GM10847 (cell line): Measurements from ENCODE around the gene COX7A2L.

Source experiments
- POLR2A ChIP-seq: IDR thresholded peaks from 2 replicates; pipeline ENCODE4 v1.6.1; 2011; ENCODE audit not compliant: insufficient read length; ENCODE audit errors: extremely low read depth

COX7A2L gene

GRCh38 chr2:42332575-42332974 is 28.4 kb downstream of the COX7A2L start:
- TF ChIP-seq POLR2A = no peak

- TF ChIP-seq POLR2A = no peak
Measured at GRCh38 chr2:42331569-42332284, 29.3 kb downstream of the COX7A2L start.

- TF ChIP-seq POLR2A = no peak
Measured at GRCh38 chr2:42329736-42330135, 31.3 kb downstream of the COX7A2L start.

- TF ChIP-seq POLR2A = no peak
Measured at GRCh38 chr2:42328923-42329322, 32.1 kb downstream of the COX7A2L start.

GRCh38 chr2:42328148-42328833 is 32.7 kb downstream of the COX7A2L start:
- TF ChIP-seq POLR2A = no peak

- no peak for TF ChIP-seq POLR2A
Measured at GRCh38 chr2:42327125-42327524, 33.9 kb downstream of the COX7A2L start.

- TF ChIP-seq POLR2A = no peak
Measured at GRCh38 chr2:42325609-42326008, 35.4 kb downstream of the COX7A2L start.

- TF ChIP-seq POLR2A = no peak
Measured at GRCh38 chr2:42324949-42325348, 36.1 kb downstream of the COX7A2L start.

- no peak for TF ChIP-seq POLR2A
Measured at GRCh38 chr2:42324244-42324643, 36.8 kb downstream of the COX7A2L start.

GRCh38 chr2:42321452-42322064 is 39.5 kb downstream of the COX7A2L start:
- TF ChIP-seq POLR2A = no peak

- TF ChIP-seq POLR2A = no peak
Measured at GRCh38 chr2:42319265-42319664, 41.8 kb downstream of the COX7A2L start.

- no peak for TF ChIP-seq POLR2A
Measured at GRCh38 chr2:42317945-42318344, 43.1 kb downstream of the COX7A2L start.

- TF ChIP-seq POLR2A = no peak
Measured at GRCh38 chr2:42317486-42317885, 43.5 kb downstream of the COX7A2L start.

- no peak for TF ChIP-seq POLR2A
Measured at GRCh38 chr2:42316910-42317309, 44.1 kb downstream of the COX7A2L start.

- TF ChIP-seq POLR2A = no peak
Measured at GRCh38 chr2:42315844-42316470, 45.1 kb downstream of the COX7A2L start.
